Dermis microvascular lymphatic vessel endothelial cell (primary cell): ENCODE data around the gene PKNOX1. TPM values are rescaled to one million over a fixed set of nuclear protein-coding genes. Genes with fewer than 3 reads are reported as not detected.
"Not testable (repeated sequence)": the region's sequence is repeated elsewhere in the genome, so short reads cannot be mapped to it uniquely, and the experiment has no call there.

Experiments
- DNase-seq, 2 donors: peaks; one replicate each; pipeline versions ENCODE4 v3.0.0 to v3.0.0-alpha.2; 2010; ENCODE audit warnings: low read depth in 2 of 2
- total RNA-seq: library from RNA; depleted of rRNA; stranded (reverse); fragments of >200 nt; gene quantifications from 2 replicates; pipeline ENCODE4 v1.2.1, GENCODE V29; 2014

The PKNOX1 gene
- total RNA-seq, 1 donor from 2014 or later: 7.8 TPM

GRCh38 chr21:42951193-42951592 is 23.2 kb upstream of the PKNOX1 start:
- not testable (repeated sequence) for DNase-seq

- DNase-seq: no peak
Measured at GRCh38 chr21:42956824-42957630, 17.3 kb upstream of the PKNOX1 start.

GRCh38 chr21:42958122-42958521 is 16.2 kb upstream of the PKNOX1 start:
- DNase-seq: not testable (repeated sequence)

- no peak for DNase-seq
Measured at GRCh38 chr21:42959728-42960127, 14.6 kb upstream of the PKNOX1 start.

GRCh38 chr21:42962380-42963007 is 11.9 kb upstream of the PKNOX1 start:
- no peak for DNase-seq

GRCh38 chr21:42964086-42964485 is 10.3 kb upstream of the PKNOX1 start:
- no peak for DNase-seq

GRCh38 chr21:42964546-42965210 is 9.7 kb upstream of the PKNOX1 start:
- no peak for DNase-seq

- no peak for DNase-seq
Measured at GRCh38 chr21:42965211-42965560, 9.2 kb upstream of the PKNOX1 start.

GRCh38 chr21:42967616-42968015 is 6.7 kb upstream of the PKNOX1 start:
- not testable (repeated sequence) for DNase-seq

GRCh38 chr21:42969193-42969600 is 5.2 kb upstream of the PKNOX1 start:
- no peak for DNase-seq

- DNase-seq: no peak
Measured at GRCh38 chr21:42970946-42971653, 3.3 kb upstream of the PKNOX1 start.

GRCh38 chr21:42971897-42972275 is 2.5 kb upstream of the PKNOX1 start:
- DNase-seq: no peak

- DNase-seq: no peak
Measured at GRCh38 chr21:42973309-42973990, 912 bp upstream of the PKNOX1 start.

GRCh38 chr21:42974832-42975820 is 764 bp downstream of the PKNOX1 start:
- peak; percentile 12 to 68 for DNase-seq

GRCh38 chr21:42975886-42976608 is 1.7 kb downstream of the PKNOX1 start:
- no peak for DNase-seq

- DNase-seq: no peak
Measured at GRCh38 chr21:42980312-42981213, 6.2 kb downstream of the PKNOX1 start.

- no peak for DNase-seq
Measured at GRCh38 chr21:42981214-42981523, 6.8 kb downstream of the PKNOX1 start.

GRCh38 chr21:42981862-42982261 is 7.5 kb downstream of the PKNOX1 start:
- no peak for DNase-seq

- peak in 1 of 2 donors; percentile 25 for DNase-seq
Measured at GRCh38 chr21:42983103-42983502, 8.7 kb downstream of the PKNOX1 start.
